Lung (tissue), 12 donors: Measurements from ENCODE around the gene OLIG2. TPM values are rescaled to one million over a fixed set of nuclear protein-coding genes. Genes with fewer than 3 reads are reported as not detected.

Experiments
- ATAC-seq: fragments of 200-7000 bp; cut with Tn5 transposase; one replicate; pipeline ENCODE4 v1.9.1; 2020; ENCODE audit warnings: moderate number of reproducible peaks; ENCODE audit not compliant: insufficient read depth, low FRiP score
- DNase-seq, 3 donors: peaks; one replicate each; pipeline ENCODE4 v3.0.0-alpha.2; 2013 to 2017
- H3K27ac ChIP-seq, 2 donors: one replicate each; pipeline ENCODE4 v1.5.1; 2013; ENCODE audit warnings: mild to moderate bottlenecking in 2 of 2, moderate library complexity in 2 of 2, control low read depth in 1 of 2, inconsistent platforms in 1 of 2, low read depth in 1 of 2, low read length in 1 of 2
- H3K27me3 ChIP-seq, 3 donors: one replicate each; pipeline ENCODE4 v1.5.1; 2013; ENCODE audit warnings: low read length in 2 of 3; ENCODE audit not compliant: control insufficient read depth in 3 of 3, insufficient read depth in 3 of 3
- H3K36me3 ChIP-seq, 4 donors: one replicate each; pipeline ENCODE4 v1.5.1; 2013; ENCODE audit warnings: low read length in 4 of 4, mild to moderate bottlenecking in 1 of 4, moderate library complexity in 1 of 4; ENCODE audit not compliant: control insufficient read depth in 4 of 4, insufficient read depth in 4 of 4
- H3K4me1 ChIP-seq, 5 donors: one replicate each; pipeline ENCODE4 v1.5.1; 2013; ENCODE audit warnings: low read length in 5 of 5, mild to moderate bottlenecking in 2 of 5, moderate library complexity in 1 of 5; ENCODE audit not compliant: control insufficient read depth in 5 of 5, insufficient read depth in 5 of 5
- H3K4me3 ChIP-seq: one replicate; pipeline ENCODE4 v1.5.1; 2013; ENCODE audit warnings: mild to moderate bottlenecking, control low read depth, moderate library complexity
- H3K9ac ChIP-seq, 2 donors: one replicate each; pipeline ENCODE4 v1.5.1; 2013; ENCODE audit warnings: low read length in 2 of 2, control low read depth in 1 of 2; ENCODE audit not compliant: insufficient read depth in 1 of 2
- H3K9me3 ChIP-seq, 4 donors: one replicate each; pipeline ENCODE4 v1.5.1; 2013; ENCODE audit warnings: low read length in 3 of 4, mild to moderate bottlenecking in 1 of 4, moderate library complexity in 1 of 4; ENCODE audit not compliant: control insufficient read depth in 4 of 4, insufficient read depth in 3 of 4
- CTCF ChIP-seq: IDR thresholded peaks from 2 replicates; pipeline ENCODE4 v1.5.1; 2012; ENCODE audit warnings: mild to moderate bottlenecking; ENCODE audit errors: control extremely low read depth, extremely low read depth
- WGBS, 2 donors: extraction: QIAGEN DNeasy Blood & Tissue Kit; methylation state at CpG; one replicate each; pipeline ENCODE4 v1.1.7; 2013; 5-methylcytosine and 5-hydroxymethylcytosine counted together
- polyA plus RNA-seq, 2 donors: library from polyadenylated mRNA; stranded (reverse); fragments of 200-250 nt; gene quantifications; one replicate each; pipeline ENCODE4 v1.2.1, GENCODE V29; 2013
- total RNA-seq, 2 donors: library from RNA; depleted of rRNA in 1 of 2; stranded (reverse); fragments of >200 nt in 1 of 2; gene quantifications; one replicate each; pipeline ENCODE4 v1.2.1, GENCODE V29; 2014 to 2021
- donor health status: control.
- donor health status: control.
- donor health status: Bipolar disorder and iron deficiency.
- donor health status: healthy.
- donor health status: DM: yes; HTN: yes; CAD: no.

Gene OLIG2
- total and polyA plus RNA-seq, 4 donors = 0.04 to 1.3 (median 0.63) TPM

DNA sequence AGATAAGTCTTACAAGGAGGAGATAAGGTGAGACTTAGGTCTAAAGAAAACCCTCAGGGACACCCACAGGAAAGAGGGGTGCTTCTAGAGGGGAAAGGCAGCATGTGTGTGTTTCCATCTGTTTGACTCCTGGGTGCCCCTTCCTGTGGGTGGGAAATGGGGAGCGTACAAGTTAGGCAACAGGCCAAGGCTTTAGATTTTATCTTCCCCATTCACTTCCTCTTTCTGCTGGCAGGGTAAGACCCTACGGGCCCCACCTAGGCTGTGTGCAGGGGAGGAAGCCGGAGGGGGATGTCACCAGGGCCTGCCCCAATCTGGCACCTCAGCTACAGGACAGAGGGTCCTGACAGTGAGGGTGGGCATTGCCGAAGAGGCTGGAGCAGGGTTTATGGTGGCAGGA, 41.7 kb downstream of the OLIG2 start:
- peaks cover 18 to 88% (median 68%) of the 10 kb centered on the region in 3 donors for H3K27me3 ChIP-seq
- H3K27ac ChIP-seq = no peak overlapping the region
- H3K9me3 ChIP-seq = peaks cover 0 to 9% (median 6%) of the 10 kb centered on the region in 4 donors
- 18 to 39% methylated on average over 4 of the region's 4 CpGs for WGBS, 2 donors
- H3K36me3 ChIP-seq = no peaks in the 10 kb centered on the region
- H3K4me3 ChIP-seq = no peak overlapping the region
- H3K9ac ChIP-seq = no peak overlapping the region
- no peak for TF ChIP-seq CTCF
- ATAC-seq (no peak), DNase-seq (no peak)
- peaks cover 0 to 20% (median 4%) of the 10 kb centered on the region in 5 donors for H3K4me1 ChIP-seq

DNA sequence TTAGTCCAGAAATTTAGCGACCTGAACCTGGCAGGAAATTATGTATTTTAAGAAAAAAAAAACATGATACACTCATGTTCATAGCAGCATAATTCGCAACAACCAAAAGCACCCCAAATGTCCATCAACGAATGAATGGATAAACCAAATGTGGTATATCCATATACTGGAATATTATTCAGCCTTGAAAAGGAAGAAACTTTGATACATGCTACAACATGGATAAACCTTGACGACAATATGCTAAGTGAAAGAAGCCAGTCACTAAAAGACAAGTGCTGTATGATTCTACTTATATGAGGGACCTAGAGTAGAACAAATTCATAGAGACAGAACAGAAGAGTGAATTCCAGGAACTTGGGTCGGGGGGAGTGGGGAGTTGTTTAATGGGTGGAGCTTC, 43.5 kb downstream of the OLIG2 start:
- TF ChIP-seq CTCF = no peak
- peaks cover 18 to 89% (median 80%) of the 10 kb centered on the region in 3 donors for H3K27me3 ChIP-seq
- H3K36me3 ChIP-seq = no peaks in the 10 kb centered on the region
- H3K27ac ChIP-seq = no peak overlapping the region
- 67 to 69% methylated on average over 5 of the region's 5 CpGs for WGBS, 2 donors
- ATAC-seq (no peak), DNase-seq (no peak)
- no peak overlapping the region for H3K9ac ChIP-seq
- H3K4me3 ChIP-seq = no peak overlapping the region
- peaks cover 0 to 20% (median 4%) of the 10 kb centered on the region in 5 donors for H3K4me1 ChIP-seq
- peaks cover 0 to 9% (median 6%) of the 10 kb centered on the region in 4 donors for H3K9me3 ChIP-seq

- peaks cover 0 to 9% (median 6%) of the 10 kb centered on the region in 4 donors for H3K9me3 ChIP-seq
- DNase-seq (no peak), ATAC-seq (no peak)
- H3K4me1 ChIP-seq = peaks cover under 1 to 20% (median 4%) of the 10 kb centered on the region in 5 donors
- no peak overlapping the region for H3K9ac ChIP-seq
- no peaks in the 10 kb centered on the region for H3K36me3 ChIP-seq
- no peak for TF ChIP-seq CTCF
- 4 to 5% methylated on average over 11 of the region's 11 CpGs for WGBS, 2 donors
- no peak overlapping the region for H3K27ac ChIP-seq
- no peak overlapping the region for H3K4me3 ChIP-seq
- peaks cover 18 to 89% (median 81%) of the 10 kb centered on the region in 3 donors for H3K27me3 ChIP-seq
Observed at GRCh38 chr21:33069645-33069993, 43.9 kb downstream of the OLIG2 start.

GRCh38 chr21:33069994-33070743, 44.4 kb downstream of the OLIG2 start, which contains the start of gene OLIG1:
OLIG1 (plus strand) TSS chr21:33070141; CDS start chr21:33070247, 106 bp downstream.
- Histone ChIP-seq H3K4me3 (no peak within 1 kb of the TSS), H3K4me1 (peaks cover 2 to 20% (median 5%) of the 10 kb centered on the region in 5 donors), H3K27me3 (peaks cover 18 to 89% (median 81%) of the 10 kb centered on the region in 3 donors), H3K9me3 (peaks cover 0 to 9% (median 6%) of the 10 kb centered on the region in 4 donors), H3K27ac (no peak within 1 kb of the TSS), H3K9ac (no peak within 1 kb of the TSS), H3K36me3 (no peaks in the 10 kb centered on the region)
- WGBS, 2 donors = 1 to 2% methylated on average over 63 to 82 of the region's 82 CpGs
- DNase-seq (peak; percentile 45 to 61 (median 51)), ATAC-seq (peak; percentile 79)
- TF ChIP-seq CTCF = no peak
